ENCODE measurements around the gene ST8SIA4. TPM values are rescaled to one million over a fixed set of nuclear protein-coding genes. Genes with fewer than 3 reads are reported as not detected.
"Not testable (repeated sequence)": the region's sequence is repeated elsewhere in the genome, so short reads cannot be mapped to it uniquely, and the experiment has no call there.

Gene ST8SIA4
- total RNA-seq, 4 donors from 2014 or later = 1.6 to 4.4 (median 2.8) TPM

GRCh38 chr5:100790951-100791350, 112.1 kb downstream of the ST8SIA4 start:
- intact Hi-C loops (cut with DNase I) = no loop called here

GRCh38 chr5:100790170-100790665, 112.9 kb downstream of the ST8SIA4 start:
- Histone ChIP-seq H3K27me3 (no peaks in the 10 kb centered on the region), H3K4me3 (no peak overlapping the region), H3K36me3 (no peaks in the 10 kb centered on the region), H3K27ac (no peak overlapping the region), H3K4me1 (no peaks in the 10 kb centered on the region), H3K9me3 (peaks cover 0 to 6% (median 0%) of the 10 kb centered on the region in 3 donors)
- intact Hi-C loops (cut with DNase I) = no loop called here
- TF ChIP-seq, protein P1, sequence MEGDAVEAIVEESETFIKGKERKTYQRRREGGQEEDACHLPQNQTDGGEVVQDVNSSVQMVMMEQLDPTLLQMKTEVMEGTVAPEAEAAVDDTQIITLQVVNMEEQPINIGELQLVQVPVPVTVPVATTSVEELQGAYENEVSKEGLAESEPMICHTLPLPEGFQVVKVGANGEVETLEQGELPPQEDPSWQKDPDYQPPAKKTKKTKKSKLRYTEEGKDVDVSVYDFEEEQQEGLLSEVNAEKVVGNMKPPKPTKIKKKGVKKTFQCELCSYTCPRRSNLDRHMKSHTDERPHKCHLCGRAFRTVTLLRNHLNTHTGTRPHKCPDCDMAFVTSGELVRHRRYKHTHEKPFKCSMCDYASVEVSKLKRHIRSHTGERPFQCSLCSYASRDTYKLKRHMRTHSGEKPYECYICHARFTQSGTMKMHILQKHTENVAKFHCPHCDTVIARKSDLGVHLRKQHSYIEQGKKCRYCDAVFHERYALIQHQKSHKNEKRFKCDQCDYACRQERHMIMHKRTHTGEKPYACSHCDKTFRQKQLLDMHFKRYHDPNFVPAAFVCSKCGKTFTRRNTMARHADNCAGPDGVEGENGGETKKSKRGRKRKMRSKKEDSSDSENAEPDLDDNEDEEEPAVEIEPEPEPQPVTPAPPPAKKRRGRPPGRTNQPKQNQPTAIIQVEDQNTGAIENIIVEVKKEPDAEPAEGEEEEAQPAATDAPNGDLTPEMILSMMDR (IDR thresholded peaks at IDR 0.05) = no peak
- TF ChIP-seq POLR2A (IDR thresholded peaks at IDR 0.05) = no peak
- DNase-seq = no peak
- WGBS, 2 donors = 54 to 66% methylated on average over 4 of the region's 4 CpGs

More at GRCh38 chr5:100790951-100791350, 112.1 kb downstream of the ST8SIA4 start:
- peaks cover 0 to 6% (median 0%) of the 10 kb centered on the region in 3 donors for H3K9me3 ChIP-seq
- WGBS, 2 donors = 76 to 78% methylated on average over 2 of the region's 2 CpGs
- H3K27ac ChIP-seq = no peak overlapping the region
- H3K4me3 ChIP-seq = no peak overlapping the region
- no peaks in the 10 kb centered on the region for H3K27me3 ChIP-seq
- no peaks in the 10 kb centered on the region for H3K36me3 ChIP-seq
- no peaks in the 10 kb centered on the region for H3K4me1 ChIP-seq
- no peak for TF ChIP-seq POLR2A (IDR thresholded peaks at IDR 0.05)
- TF ChIP-seq, protein P1 (IDR thresholded peaks at IDR 0.05) = no peak
- no peak for DNase-seq

- no peaks in the 10 kb centered on the region for H3K27me3 ChIP-seq
- DNase-seq = no peak
- peaks cover 0 to 6% (median 0%) of the 10 kb centered on the region in 3 donors for H3K9me3 ChIP-seq
- H3K27ac ChIP-seq = no peak overlapping the region
- WGBS, 2 donors = 64 to 66% methylated on average over 5 of the region's 5 CpGs
- no peak for TF ChIP-seq POLR2A (IDR thresholded peaks at IDR 0.05)
- TF ChIP-seq, protein P1 (IDR thresholded peaks at IDR 0.05) = no peak
- intact Hi-C loops (cut with DNase I) = no loop called here
- no peaks in the 10 kb centered on the region for H3K36me3 ChIP-seq
- H3K4me3 ChIP-seq = no peak overlapping the region
- no peaks in the 10 kb centered on the region for H3K4me1 ChIP-seq
Observed at GRCh38 chr5:100789694-100790093, 113.4 kb downstream of the ST8SIA4 start.

- TF ChIP-seq, protein P1 (IDR thresholded peaks at IDR 0.05) = no peak
- TF ChIP-seq POLR2A (IDR thresholded peaks at IDR 0.05) = no peak
- Histone ChIP-seq H3K4me3 (no peak overlapping the region), H3K27me3 (no peaks in the 10 kb centered on the region), H3K27ac (no peak overlapping the region), H3K9me3 (no peaks in the 10 kb centered on the region), H3K36me3 (no peaks in the 10 kb centered on the region), H3K4me1 (no peaks in the 10 kb centered on the region)
- no peak for DNase-seq
- intact Hi-C loops (cut with DNase I) = no loop called here
- WGBS, 2 donors = 72 to 77% methylated on average over 2 of the region's 2 CpGs
Observed at GRCh38 chr5:100788417-100788816, 114.7 kb downstream of the ST8SIA4 start.

DNA sequence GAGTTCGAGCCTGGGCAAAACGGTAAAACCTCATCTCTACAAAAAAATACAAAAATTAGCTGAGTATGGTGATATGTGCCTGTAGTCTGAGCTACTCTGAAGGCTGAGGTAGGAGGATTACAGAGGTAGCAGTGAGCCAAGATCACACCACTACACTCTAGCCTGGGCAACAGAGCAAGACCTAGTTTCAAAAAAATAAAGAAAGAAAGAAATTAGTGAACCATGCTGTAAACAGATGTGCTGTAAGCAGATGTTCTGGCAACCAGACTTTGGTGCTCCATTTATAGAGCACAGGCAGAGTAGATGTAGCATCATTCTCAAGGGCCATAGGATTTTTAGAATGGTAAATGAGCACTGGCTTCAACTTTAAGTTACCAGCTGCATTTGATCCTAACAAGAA, 115.4 kb downstream of the ST8SIA4 start:
- Histone ChIP-seq H3K9me3 (no peaks in the 10 kb centered on the region), H3K27me3 (no peaks in the 10 kb centered on the region), H3K4me1 (no peaks in the 10 kb centered on the region), H3K36me3 (no peaks in the 10 kb centered on the region), H3K27ac (no peak overlapping the region), H3K4me3 (no peak overlapping the region)
- DNase-seq = no peak
- intact Hi-C loops (cut with DNase I) = no loop called here
- 88 to 94% methylated on average over 2 of the region's 2 CpGs for WGBS, 2 donors
- TF ChIP-seq POLR2A (IDR thresholded peaks at IDR 0.05) = no peak
- TF ChIP-seq, protein P1 (IDR thresholded peaks at IDR 0.05) = no peak

DNA sequence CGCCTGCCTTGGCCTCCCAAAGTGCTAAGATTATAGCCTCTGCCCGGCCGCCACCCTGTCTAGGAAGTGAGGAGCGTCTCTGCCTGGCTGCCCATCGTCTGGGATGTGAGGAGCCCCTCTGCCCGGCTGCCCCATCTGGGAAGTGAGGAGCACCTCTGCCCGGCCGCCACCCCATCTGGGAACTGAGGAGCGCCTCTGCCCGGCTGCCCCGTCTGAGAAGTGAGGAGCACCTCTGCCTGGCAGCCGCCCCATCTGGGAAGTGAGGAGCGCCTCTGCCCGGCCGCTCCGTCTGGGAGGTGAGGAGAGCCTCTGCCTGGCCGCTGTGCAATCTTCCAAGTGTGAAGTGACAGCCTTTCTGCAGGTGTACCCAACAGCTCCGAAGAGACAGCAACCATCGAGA, 117.5 kb downstream of the ST8SIA4 start:
- H3K36me3 ChIP-seq; DNase-seq; H3K4me1 ChIP-seq; H3K4me3 ChIP-seq; H3K9me3 ChIP-seq; intact Hi-C loops (cut with DNase I); H3K27me3 ChIP-seq; H3K27ac ChIP-seq: not testable (repeated sequence)
- 82 to 100% methylated on average over 2 of the region's 19 CpGs for WGBS, 2 donors

Data from esophagus squamous epithelium (tissue), 5 donors.